ENCODE measurements around the gene NUP62. TPM values are rescaled to one million over a fixed set of nuclear protein-coding genes. Genes with fewer than 3 reads are reported as not detected.
A peak's percentile ranks its signal among the peaks of the same experiment; 100 is the strongest.

Gene NUP62
- total RNA-seq, 2 donors from 2014 or later, result 29.9 to 34.3 TPM

DNA sequence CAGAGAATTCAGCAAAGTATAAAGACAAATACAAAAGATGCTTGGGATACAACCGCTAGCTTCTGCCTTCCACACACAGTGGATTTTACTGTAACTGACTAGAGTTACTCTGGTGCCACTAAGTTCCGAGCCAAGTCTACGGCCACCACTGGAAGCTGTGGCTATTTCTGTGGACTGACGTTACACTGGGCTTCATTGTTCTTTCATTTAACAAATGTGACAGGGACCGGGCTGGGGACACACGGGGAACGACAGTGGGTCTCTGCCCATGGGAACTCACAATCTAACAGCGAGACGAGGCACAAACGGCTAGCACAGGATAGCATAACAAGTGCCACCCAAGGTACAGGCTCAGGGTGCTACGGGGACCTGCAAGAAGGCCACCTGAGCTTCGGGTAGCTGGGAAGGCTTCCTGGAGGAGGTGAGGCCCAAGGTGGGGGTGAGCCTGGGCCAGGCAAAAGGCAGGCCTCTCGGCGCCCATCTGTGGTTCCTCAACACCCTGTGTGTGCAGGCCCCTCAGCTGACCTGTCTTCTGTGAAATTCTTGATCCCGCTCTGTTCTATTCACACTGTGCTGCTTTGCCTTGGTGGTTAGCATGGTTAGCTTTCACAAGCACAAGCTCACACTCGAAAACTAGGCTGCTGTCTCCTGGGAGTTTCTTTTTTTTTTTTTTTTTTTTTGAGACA, 22.3 kb downstream of the NUP62 start:
- DNase-seq (ENCODE audit: low spot score), result no peak
- no peak overlapping the region for H3K27ac ChIP-seq
- no peaks in the 10 kb centered on the region for H3K9me3 ChIP-seq
- TF ChIP-seq CTCF (IDR thresholded peaks at IDR 0.05), result no peak
- H3K4me3 ChIP-seq, result no peak overlapping the region
- no peak for ATAC-seq (ENCODE audit: insufficient number of reproducible peaks, low FRiP score, low read depth)
- H3K27me3 ChIP-seq (replicated peaks; ENCODE audit: insufficient read depth), result no peaks in the 10 kb centered on the region
- peaks cover 21% of the 10 kb centered on the region for H3K36me3 ChIP-seq
- H3K4me1 ChIP-seq (ENCODE audit: control insufficient read depth in 1 of 2, low read depth in 2 of 2), result peaks cover 6 to 15% of the 10 kb centered on the region in 2 donors

- Histone ChIP-seq H3K27me3 (replicated peaks; ENCODE audit: insufficient read depth) (no peaks in the 10 kb centered on the region), H3K36me3 (peaks cover 21% of the 10 kb centered on the region), H3K9me3 (no peaks in the 10 kb centered on the region), H3K27ac (no peak overlapping the region), H3K4me3 (no peak overlapping the region), H3K4me1 (ENCODE audit: control insufficient read depth in 1 of 2, low read depth in 2 of 2) (no peaks in the 10 kb centered on the region)
- no peak for DNase-seq (ENCODE audit: low spot score)
- ATAC-seq (ENCODE audit: insufficient number of reproducible peaks, low FRiP score, low read depth), result no peak
- TF ChIP-seq CTCF (IDR thresholded peaks at IDR 0.05), result no peak
Measured at GRCh38 chr19:49904136-49904535, 25.2 kb downstream of the NUP62 start.

DNA sequence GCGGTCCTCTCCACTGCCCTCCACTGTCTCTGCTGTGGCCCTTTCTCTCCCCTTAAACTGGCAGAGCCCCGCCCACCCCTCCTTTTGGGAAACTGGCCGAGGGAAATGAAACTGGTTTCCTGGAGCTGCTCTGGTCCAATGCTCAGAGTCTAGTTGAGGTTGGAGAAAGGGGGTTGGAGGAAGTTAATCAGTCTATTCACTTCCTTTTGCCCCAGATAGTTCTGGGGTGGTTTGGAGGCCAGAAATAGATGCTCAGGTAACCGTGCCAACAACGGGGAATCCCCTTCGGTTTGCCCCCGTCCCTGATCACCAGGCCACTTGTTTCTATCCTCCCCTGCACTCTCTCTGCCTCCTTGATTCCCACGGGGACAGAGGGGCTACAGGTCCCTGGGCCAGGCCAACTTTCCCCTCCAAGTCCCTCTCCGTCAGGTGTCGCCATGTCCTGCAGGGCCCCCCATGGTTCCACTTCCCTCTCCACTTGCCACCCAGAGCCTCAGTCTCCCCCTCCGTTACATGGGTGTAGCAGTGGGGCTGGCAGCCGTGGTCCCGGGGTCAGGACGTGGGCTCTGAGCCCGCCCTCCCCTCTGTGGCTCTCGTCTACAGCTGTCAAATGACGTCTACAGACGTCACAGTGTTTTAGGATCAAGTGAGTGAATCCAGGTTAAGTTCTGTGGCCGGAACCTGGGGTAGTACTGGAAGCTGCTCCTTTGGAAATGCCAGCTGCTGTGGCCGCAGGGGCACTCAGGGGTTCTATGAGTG, 32.3 kb downstream of the NUP62 start, which contains the start of gene IL4I1:
IL4I1 (minus strand) TSS at position 25 of the 759 bp plus-strand sequence. CDS start 727 bp downstream, outside the sequence.
- H3K27ac ChIP-seq, result peak within 1 kb of the TSS in 1 of 2 donors; percentile 10
- no peaks in the 10 kb centered on the region for H3K4me1 ChIP-seq (ENCODE audit: control insufficient read depth in 1 of 2, low read depth in 2 of 2)
- H3K27me3 ChIP-seq (replicated peaks; ENCODE audit: insufficient read depth), result no peaks in the 10 kb centered on the region
- DNase-seq (ENCODE audit: low spot score), result no peak
- TF ChIP-seq CTCF (IDR thresholded peaks at IDR 0.05), result no peak
- H3K36me3 ChIP-seq, result no peaks in the 10 kb centered on the region
- ATAC-seq (ENCODE audit: insufficient number of reproducible peaks, low FRiP score, low read depth), result no peak
- no peaks in the 10 kb centered on the region for H3K9me3 ChIP-seq
- peak within 1 kb of the TSS; percentile 35 for H3K4me3 ChIP-seq

DNA sequence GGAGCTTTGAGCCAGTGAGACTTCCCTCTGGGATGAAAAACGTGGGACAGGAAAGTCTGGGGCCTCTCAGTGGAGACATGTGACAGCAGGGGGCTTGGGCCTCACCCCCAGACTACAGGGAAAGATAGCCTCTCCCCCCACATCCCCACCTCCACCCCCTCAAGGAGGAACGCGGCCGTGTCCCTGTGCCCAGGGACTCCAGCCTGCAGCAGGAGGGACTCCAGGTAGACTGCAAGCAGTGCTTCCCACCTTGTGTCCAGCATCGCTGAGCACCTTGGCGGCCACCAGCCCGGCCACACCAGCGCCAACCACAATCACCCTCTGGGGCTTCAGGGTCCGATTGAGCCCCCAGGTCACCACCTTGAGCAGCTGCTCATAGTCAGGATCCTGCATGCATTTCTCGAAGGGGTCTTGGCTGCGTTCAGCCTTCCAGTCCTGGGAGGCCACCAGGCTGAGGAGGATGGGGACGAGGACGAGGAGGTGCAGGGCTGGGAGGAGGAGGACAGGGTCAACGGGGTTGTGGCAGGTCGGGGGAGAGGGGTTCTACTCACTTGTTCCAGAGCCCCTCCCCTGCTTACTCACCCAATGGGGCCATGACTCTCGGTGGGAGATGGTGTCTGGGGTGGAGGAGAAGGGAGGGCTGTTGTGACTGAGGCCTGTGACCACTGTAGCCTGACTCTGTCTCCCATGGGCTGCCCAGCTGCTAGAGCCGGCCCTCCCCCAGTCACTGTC, 33.6 kb downstream of the NUP62 start:
- Histone ChIP-seq H3K27me3 (replicated peaks; ENCODE audit: insufficient read depth) (no peaks in the 10 kb centered on the region), H3K27ac (no peak overlapping the region), H3K9me3 (no peaks in the 10 kb centered on the region), H3K36me3 (no peaks in the 10 kb centered on the region), H3K4me1 (ENCODE audit: control insufficient read depth in 1 of 2, low read depth in 2 of 2) (no peaks in the 10 kb centered on the region), H3K4me3 (no peak overlapping the region)
- no peak for TF ChIP-seq CTCF (IDR thresholded peaks at IDR 0.05)
- ATAC-seq (ENCODE audit: insufficient number of reproducible peaks, low FRiP score, low read depth) (no peak), DNase-seq (ENCODE audit: low spot score) (no peak)
